GM23338 (cell line): ENCODE results near the gene CTBP2. TPM values are rescaled to one million over a fixed set of nuclear protein-coding genes. Genes with fewer than 3 reads are reported as not detected.
A peak's percentile ranks its signal among the peaks of the same experiment; 100 is the strongest.

Experiments used
- ATAC-seq: fragments of 200-7000 bp; cut with Tn5 transposase; 3 replicates; pipeline ENCODE4 v1.9.1; 2020
- DNase-seq: peaks from one replicate; pipeline ENCODE4 v3.0.0-alpha.2; 2015; ENCODE audit warnings: low spot score
- H2AFZ ChIP-seq: fragments of 200-600 bp; sonication (generic); 2 replicates; pipeline ENCODE4 v1.8.0; 2016; ENCODE audit warnings: antibody characterized with exemption, mild to moderate bottlenecking, moderate library complexity
- H3F3A ChIP-seq: fragments of 200-600 bp; sonication (generic); replicated peaks from 2 replicates; pipeline ENCODE4 v1.8.0; 2017; ENCODE audit warnings: antibody characterized with exemption, mixed run types, low read depth
- H3K27ac ChIP-seq: fragments of 200-600 bp; sonication (generic); 2 replicates; pipeline ENCODE4 v1.6.1; 2016; ENCODE audit warnings: low read depth
- H3K27me3 ChIP-seq: fragments of 200-600 bp; sonication (generic); 2 replicates; pipeline ENCODE4 v1.8.0; 2016; ENCODE audit warnings: mild to moderate bottlenecking, mixed run types, moderate library complexity; ENCODE audit not compliant: insufficient read depth
- H3K36me3 ChIP-seq: fragments of 200-600 bp; sonication (generic); 2 replicates; pipeline ENCODE4 v1.8.0; 2016; ENCODE audit warnings: mild to moderate bottlenecking; ENCODE audit not compliant: insufficient read depth
- H3K4me1 ChIP-seq: fragments of 200-600 bp; sonication (generic); 2 replicates; pipeline ENCODE4 v1.8.0; 2016; ENCODE audit warnings: mild to moderate bottlenecking, moderate library complexity; ENCODE audit not compliant: insufficient read depth
- H3K4me2 ChIP-seq: fragments of 200-600 bp; sonication (generic); 2 replicates; pipeline ENCODE4 v1.7.1; 2017; ENCODE audit warnings: mixed run types
- H3K4me3 ChIP-seq: fragments of 200-600 bp; sonication (generic); 2 replicates; pipeline ENCODE4 v1.6.1; 2016; ENCODE audit warnings: mixed run types
- H3K79me2 ChIP-seq: fragments of 200-600 bp; sonication (generic); replicated peaks from 2 replicates; pipeline ENCODE4 v1.8.0; 2017; ENCODE audit warnings: mild to moderate bottlenecking; ENCODE audit not compliant: insufficient read depth
- H3K9me2 ChIP-seq: fragments of 200-600 bp; sonication (generic); 2 replicates; pipeline ENCODE4 v1.8.0; 2017; ENCODE audit not compliant: insufficient read depth
- H4K20me1 ChIP-seq: fragments of 200-600 bp; sonication (generic); replicated peaks from 2 replicates; pipeline ENCODE4 v1.8.0; 2017; ENCODE audit warnings: mild to moderate bottlenecking; ENCODE audit not compliant: insufficient read depth
- H3K27ac Mint-ChIP-seq: 2 replicates; pipeline ENCODE4 v1.8.0; 2020; ENCODE audit warnings: inconsistent platforms, mild to moderate bottlenecking, moderate library complexity, mixed read lengths
- H3K27me3 Mint-ChIP-seq: 3 replicates; pipeline ENCODE4 v1.8.0; 2022; ENCODE audit warnings: low read depth, mild to moderate bottlenecking, moderate library complexity, mixed read lengths, inconsistent platforms; ENCODE audit not compliant: insufficient read depth, poor library complexity
- H3K36me3 Mint-ChIP-seq: 3 replicates; pipeline ENCODE4 v1.8.0; 2021; ENCODE audit warnings: low read depth, mild to moderate bottlenecking, inconsistent platforms, moderate library complexity, mixed read lengths
- H3K4me1 Mint-ChIP-seq: 3 replicates; pipeline ENCODE4 v1.8.0; 2020; ENCODE audit warnings: mild to moderate bottlenecking, inconsistent platforms, mixed read lengths
- H3K4me3 Mint-ChIP-seq: 3 replicates; pipeline ENCODE4 v1.8.0; 2021; ENCODE audit warnings: moderate library complexity, mild to moderate bottlenecking, inconsistent platforms, mixed read lengths
- H3K9me3 Mint-ChIP-seq: 3 replicates; pipeline ENCODE4 v1.8.0; 2020; ENCODE audit warnings: moderate library complexity, mild to moderate bottlenecking, inconsistent platforms, mixed read lengths
- CREB1 ChIP-seq: fragments of 250-450 bp; sonication (Bioruptor Pico); IDR thresholded peaks from 2 replicates; pipeline ENCODE4 v1.5.0; 2020; ENCODE audit warnings: low read depth, mild to moderate bottlenecking, moderate library complexity
- EZH2 ChIP-seq: fragments of 200-600 bp; sonication (generic); IDR thresholded peaks from one replicate; pipeline ENCODE4 v1.8.0; 2017; ENCODE audit warnings: antibody characterized with exemption, mild to moderate bottlenecking, low read depth; ENCODE audit not compliant: unreplicated experiment
- EZH2phosphoT487 ChIP-seq: fragments of 200-600 bp; sonication (generic); IDR thresholded peaks from one replicate; pipeline ENCODE4 v1.8.1; 2018; ENCODE audit warnings: antibody characterized with exemption; ENCODE audit not compliant: unreplicated experiment
- NANOG ChIP-seq: IDR thresholded peaks from 2 replicates; pipeline ENCODE4 v1.6.1; 2016; ENCODE audit warnings: antibody characterized with exemption, borderline replicate concordance
- STAT1 ChIP-seq: IDR thresholded peaks from one replicate; pipeline ENCODE4 v1.6.1; 2016; ENCODE audit warnings: antibody characterized with exemption; ENCODE audit not compliant: unreplicated experiment
- ZNF331 ChIP-seq: fragments of 250-450 bp; sonication (Bioruptor Pico); IDR thresholded peaks from 2 replicates; pipeline ENCODE4 v1.5.0; 2020; ENCODE audit warnings: low read depth, mild to moderate bottlenecking, moderate library complexity
- polyA plus RNA-seq: library from polyadenylated mRNA; unstranded; fragments of >200 nt; fragmentation: Nextera tagmentation; extraction: Ambion mirVana; gene quantifications from 2 replicates; pipeline ENCODE4 v1.2.1, GENCODE V29; 2016
- total RNA-seq: library from RNA; depleted of rRNA; stranded (reverse); fragments of >200 nt; shearing (Covaris generic); gene quantifications from 2 replicates; pipeline ENCODE4 v1.2.3, GENCODE V29; 2014
- TF ChIP-seq, protein P1 (sequence below): IDR thresholded peaks from 2 replicates; pipeline ENCODE4 v1.6.1; 2016; ENCODE audit warnings: antibody characterized with exemption
- TF ChIP-seq, protein P2 (sequence below), 2 experiments: fragments of 200-600 bp in 1 of 2; sonication (generic) in 1 of 2; conservative IDR thresholded peaks; 2 replicates each; pipeline versions ENCODE4 v1.5.1 to v1.6.1; 2016 to 2017; ENCODE audit warnings: antibody characterized with exemption in 2 of 2, low read depth in 2 of 2, mild to moderate bottlenecking in 2 of 2, moderate library complexity in 1 of 2
- TF ChIP-seq, protein P3 (sequence below): IDR thresholded peaks from one replicate; pipeline ENCODE4 v1.6.1; 2018; ENCODE audit warnings: antibody characterized with exemption; ENCODE audit not compliant: unreplicated experiment

Gene CTBP2
- total and polyA plus RNA-seq, 2 experiments from 2014 or later, result 133 to 265 TPM

DNA sequence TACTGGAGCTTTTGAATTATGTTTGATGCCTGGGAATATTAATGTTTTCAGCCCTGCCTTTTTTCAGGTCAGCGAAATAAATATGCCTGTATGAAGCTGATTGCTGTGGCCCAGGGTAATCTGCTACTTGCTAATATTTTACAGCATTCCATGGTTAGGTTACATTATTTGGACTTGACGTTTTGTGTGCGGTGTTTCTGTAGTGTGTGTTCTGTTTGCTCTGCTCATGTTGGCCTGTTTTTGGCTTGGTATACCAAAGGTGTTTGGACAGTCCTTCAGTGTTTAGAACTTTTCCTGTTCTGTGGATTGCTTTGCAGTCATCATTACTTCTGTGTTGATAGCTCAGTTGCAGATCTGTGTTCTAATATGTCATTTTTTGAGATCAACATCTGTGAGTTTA lies 206.9 kb downstream of the CTBP2 start (continued):
- TF ChIP-seq EZH2 (no peak), ZNF331 (CRISPR knock-in tag) (no peak)
- TF ChIP-seq, protein P1, sequence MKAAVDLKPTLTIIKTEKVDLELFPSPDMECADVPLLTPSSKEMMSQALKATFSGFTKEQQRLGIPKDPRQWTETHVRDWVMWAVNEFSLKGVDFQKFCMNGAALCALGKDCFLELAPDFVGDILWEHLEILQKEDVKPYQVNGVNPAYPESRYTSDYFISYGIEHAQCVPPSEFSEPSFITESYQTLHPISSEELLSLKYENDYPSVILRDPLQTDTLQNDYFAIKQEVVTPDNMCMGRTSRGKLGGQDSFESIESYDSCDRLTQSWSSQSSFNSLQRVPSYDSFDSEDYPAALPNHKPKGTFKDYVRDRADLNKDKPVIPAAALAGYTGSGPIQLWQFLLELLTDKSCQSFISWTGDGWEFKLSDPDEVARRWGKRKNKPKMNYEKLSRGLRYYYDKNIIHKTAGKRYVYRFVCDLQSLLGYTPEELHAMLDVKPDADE, result no peak
- TF ChIP-seq, protein P2, sequence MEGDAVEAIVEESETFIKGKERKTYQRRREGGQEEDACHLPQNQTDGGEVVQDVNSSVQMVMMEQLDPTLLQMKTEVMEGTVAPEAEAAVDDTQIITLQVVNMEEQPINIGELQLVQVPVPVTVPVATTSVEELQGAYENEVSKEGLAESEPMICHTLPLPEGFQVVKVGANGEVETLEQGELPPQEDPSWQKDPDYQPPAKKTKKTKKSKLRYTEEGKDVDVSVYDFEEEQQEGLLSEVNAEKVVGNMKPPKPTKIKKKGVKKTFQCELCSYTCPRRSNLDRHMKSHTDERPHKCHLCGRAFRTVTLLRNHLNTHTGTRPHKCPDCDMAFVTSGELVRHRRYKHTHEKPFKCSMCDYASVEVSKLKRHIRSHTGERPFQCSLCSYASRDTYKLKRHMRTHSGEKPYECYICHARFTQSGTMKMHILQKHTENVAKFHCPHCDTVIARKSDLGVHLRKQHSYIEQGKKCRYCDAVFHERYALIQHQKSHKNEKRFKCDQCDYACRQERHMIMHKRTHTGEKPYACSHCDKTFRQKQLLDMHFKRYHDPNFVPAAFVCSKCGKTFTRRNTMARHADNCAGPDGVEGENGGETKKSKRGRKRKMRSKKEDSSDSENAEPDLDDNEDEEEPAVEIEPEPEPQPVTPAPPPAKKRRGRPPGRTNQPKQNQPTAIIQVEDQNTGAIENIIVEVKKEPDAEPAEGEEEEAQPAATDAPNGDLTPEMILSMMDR (conservative IDR thresholded peaks at IDR 0.05; ENCODE audit: low read depth in 2 of 2), result no peak

- no peak for DNase-seq
- Mint-ChIP-seq H3K36me3 (no peaks in the 10 kb centered on the region), H3K27ac (no peak overlapping the region; the same call in 1 of the 2 replicates), H3K27me3 (no peaks in the 10 kb centered on the region), H3K4me3 (no peak overlapping the region), H3K4me1 (peaks cover 22% of the 10 kb centered on the region), H3K9me3 (no peaks in the 10 kb centered on the region)
- H3K79me2 ChIP-seq, result peaks cover 100% of the 10 kb centered on the region
- H3K9me2 ChIP-seq, result 0 out of 2 replicates have a peak, but pooled peaks cover 3% of the 10 kb centered on the region
- H4K20me1 ChIP-seq, result peaks cover 42% of the 10 kb centered on the region
- peaks cover 9% of the 10 kb centered on the region for H3K4me1 ChIP-seq
- H3F3A ChIP-seq, result 0 out of 2 replicates have a peak, but pooled peaks cover 2% of the 10 kb centered on the region
- H3K27ac ChIP-seq, result no peak overlapping the region; the same call in 1 of the 2 replicates
- H3K36me3 ChIP-seq, result 0 out of 2 replicates have a peak, but pooled peaks cover 4% of the 10 kb centered on the region
- no peak overlapping the region for H3K4me2 ChIP-seq
- no peak overlapping the region for H2AFZ ChIP-seq
- ATAC-seq, result peak; percentile 66
- no peaks in the 10 kb centered on the region for H3K27me3 ChIP-seq
- H3K4me3 ChIP-seq, result no peak overlapping the region
- TF ChIP-seq, protein P3, sequence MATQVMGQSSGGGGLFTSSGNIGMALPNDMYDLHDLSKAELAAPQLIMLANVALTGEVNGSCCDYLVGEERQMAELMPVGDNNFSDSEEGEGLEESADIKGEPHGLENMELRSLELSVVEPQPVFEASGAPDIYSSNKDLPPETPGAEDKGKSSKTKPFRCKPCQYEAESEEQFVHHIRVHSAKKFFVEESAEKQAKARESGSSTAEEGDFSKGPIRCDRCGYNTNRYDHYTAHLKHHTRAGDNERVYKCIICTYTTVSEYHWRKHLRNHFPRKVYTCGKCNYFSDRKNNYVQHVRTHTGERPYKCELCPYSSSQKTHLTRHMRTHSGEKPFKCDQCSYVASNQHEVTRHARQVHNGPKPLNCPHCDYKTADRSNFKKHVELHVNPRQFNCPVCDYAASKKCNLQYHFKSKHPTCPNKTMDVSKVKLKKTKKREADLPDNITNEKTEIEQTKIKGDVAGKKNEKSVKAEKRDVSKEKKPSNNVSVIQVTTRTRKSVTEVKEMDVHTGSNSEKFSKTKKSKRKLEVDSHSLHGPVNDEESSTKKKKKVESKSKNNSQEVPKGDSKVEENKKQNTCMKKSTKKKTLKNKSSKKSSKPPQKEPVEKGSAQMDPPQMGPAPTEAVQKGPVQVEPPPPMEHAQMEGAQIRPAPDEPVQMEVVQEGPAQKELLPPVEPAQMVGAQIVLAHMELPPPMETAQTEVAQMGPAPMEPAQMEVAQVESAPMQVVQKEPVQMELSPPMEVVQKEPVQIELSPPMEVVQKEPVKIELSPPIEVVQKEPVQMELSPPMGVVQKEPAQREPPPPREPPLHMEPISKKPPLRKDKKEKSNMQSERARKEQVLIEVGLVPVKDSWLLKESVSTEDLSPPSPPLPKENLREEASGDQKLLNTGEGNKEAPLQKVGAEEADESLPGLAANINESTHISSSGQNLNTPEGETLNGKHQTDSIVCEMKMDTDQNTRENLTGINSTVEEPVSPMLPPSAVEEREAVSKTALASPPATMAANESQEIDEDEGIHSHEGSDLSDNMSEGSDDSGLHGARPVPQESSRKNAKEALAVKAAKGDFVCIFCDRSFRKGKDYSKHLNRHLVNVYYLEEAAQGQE, result no peak
- TF ChIP-seq EZH2 (no peak), CREB1 (no peak), EZH2phosphoT487 (no peak), NANOG (no peak), STAT1 (no peak)
- TF ChIP-seq, protein P2 (conservative IDR thresholded peaks at IDR 0.05; ENCODE audit: low read depth in 2 of 2), result no peak
These were observed 208.2 kb downstream of the CTBP2 start for GRCh38 chr10:124952123-124952522.
